Liver (tissue), 9 donors: Measurements from ENCODE around the gene TEX19. TPM values are rescaled to one million over a fixed set of nuclear protein-coding genes. Genes with fewer than 3 reads are reported as not detected.

Experiments used
- DNase-seq: peaks from one replicate; pipeline ENCODE4 v3.0.0-alpha.2; 2017; ENCODE audit warnings: low spot score
- H3K27ac ChIP-seq, 2 donors: one replicate each; pipeline ENCODE4 v1.7.0; 2013; ENCODE audit warnings: inconsistent platforms in 2 of 2, low read length in 2 of 2, control low read depth in 1 of 2, low read depth in 1 of 2, mild to moderate bottlenecking in 1 of 2
- H3K27me3 ChIP-seq, 4 donors: one replicate each; pipeline versions ENCODE4 v1.6.1 to v1.7.0; 2013; ENCODE audit warnings: low read length in 3 of 4, inconsistent platforms in 1 of 4, mild to moderate bottlenecking in 1 of 4, moderate library complexity in 1 of 4; ENCODE audit not compliant: control insufficient read depth in 4 of 4, insufficient read depth in 4 of 4
- H3K36me3 ChIP-seq, 4 donors: one replicate each; pipeline versions ENCODE4 v1.6.1 to v1.7.0; 2013; ENCODE audit warnings: low read length in 3 of 4, mild to moderate bottlenecking in 3 of 4, low read depth in 1 of 4, moderate library complexity in 1 of 4; ENCODE audit not compliant: control insufficient read depth in 4 of 4, insufficient read depth in 3 of 4
- H3K4me1 ChIP-seq, 4 donors: one replicate each; pipeline versions ENCODE4 v1.6.1 to v1.7.0; 2013; ENCODE audit warnings: low read length in 3 of 4, mild to moderate bottlenecking in 3 of 4, moderate library complexity in 1 of 4; ENCODE audit not compliant: control insufficient read depth in 4 of 4, insufficient read depth in 4 of 4
- H3K4me3 ChIP-seq, 3 donors: one replicate each; pipeline versions ENCODE4 v1.6.1 to v1.7.0; 2013; ENCODE audit warnings: low read length in 3 of 3, control low read depth in 1 of 3, low read depth in 1 of 3, mild to moderate bottlenecking in 1 of 3
- H3K9ac ChIP-seq, 2 donors: one replicate each; pipeline ENCODE4 v1.7.0; 2013; ENCODE audit warnings: low read length in 2 of 2, mild to moderate bottlenecking in 2 of 2, moderate library complexity in 2 of 2, control low read depth in 1 of 2, low read depth in 1 of 2
- H3K9me3 ChIP-seq, 4 donors: one replicate each; pipeline versions ENCODE4 v1.6.1 to v1.7.0; 2013; ENCODE audit warnings: low read length in 3 of 4; ENCODE audit not compliant: control insufficient read depth in 4 of 4
- EGR1 ChIP-seq, 2 donors: IDR thresholded peaks; 2 replicates each; pipeline ENCODE4 v1.6.1; 2016 to 2018; ENCODE audit warnings: antibody characterized with exemption in 2 of 2, low read depth in 2 of 2
- FOXA1 ChIP-seq: IDR thresholded peaks from 2 replicates; pipeline ENCODE4 v1.6.1; 2016; ENCODE audit warnings: antibody characterized with exemption
- FOXA2 ChIP-seq: IDR thresholded peaks from 2 replicates; pipeline ENCODE4 v1.6.1; 2016; ENCODE audit warnings: antibody characterized with exemption
- GABPA ChIP-seq, 2 donors: IDR thresholded peaks in 1 of 2; conservative IDR thresholded peaks in 1 of 2; 2 replicates each; pipeline ENCODE4 v1.6.1; 2016; ENCODE audit warnings: antibody characterized with exemption in 2 of 2, mild to moderate bottlenecking in 1 of 2, moderate library complexity in 1 of 2
- HNF4A ChIP-seq, 2 donors: conservative IDR thresholded peaks; 2 replicates each; pipeline ENCODE4 v1.6.1; 2016; ENCODE audit warnings: antibody characterized with exemption in 2 of 2, mild to moderate bottlenecking in 2 of 2
- HNF4G ChIP-seq: IDR thresholded peaks from 2 replicates; pipeline ENCODE4 v1.6.1; 2016; ENCODE audit warnings: antibody characterized with exemption
- JUND ChIP-seq, 2 donors: IDR thresholded peaks; 2 replicates each; pipeline ENCODE4 v1.6.1; 2016; ENCODE audit warnings: antibody characterized with exemption in 2 of 2
- NR2F2 ChIP-seq: IDR thresholded peaks from 2 replicates; pipeline ENCODE4 v1.6.1; 2016; ENCODE audit warnings: antibody characterized with exemption
- RAD21 ChIP-seq, 2 donors: IDR thresholded peaks; 2 replicates each; pipeline ENCODE4 v1.6.1; 2016; ENCODE audit warnings: antibody characterized with exemption in 2 of 2, mild to moderate bottlenecking in 2 of 2
- RXRA ChIP-seq, 2 donors: IDR thresholded peaks; 2 replicates each; pipeline ENCODE4 v1.6.1; 2017 to 2018; ENCODE audit warnings: antibody characterized with exemption in 2 of 2, mild to moderate bottlenecking in 1 of 2
- SP1 ChIP-seq: IDR thresholded peaks from 2 replicates; pipeline ENCODE4 v1.6.1; 2018; ENCODE audit warnings: antibody characterized with exemption, mild to moderate bottlenecking
- TAF1 ChIP-seq: conservative IDR thresholded peaks from 2 replicates; pipeline ENCODE4 v1.6.1; 2016; ENCODE audit warnings: antibody characterized with exemption, mild to moderate bottlenecking
- YY1 ChIP-seq: IDR thresholded peaks from 2 replicates; pipeline ENCODE4 v1.6.1; 2016; ENCODE audit warnings: antibody characterized with exemption, mild to moderate bottlenecking
- WGBS: extraction: QIAGEN DNeasy Blood & Tissue Kit; methylation state at CpG from one replicate; pipeline ENCODE4 v1.1.7; 2013; 5-methylcytosine and 5-hydroxymethylcytosine counted together
- polyA plus RNA-seq, 2 donors: library from polyadenylated mRNA; stranded (reverse) in 1 of 2; unstranded in 1 of 2; fragments of 200-250 nt in 1 of 2; fragments of >200 nt in 1 of 2; fragmentation: Nextera tagmentation in 1 of 2; extraction: Ambion mirVana in 1 of 2; gene quantifications; one replicate each; pipeline versions ENCODE4 v1.2.1 to v1.2.3, GENCODE V29; 2013 to 2015
- total RNA-seq, 2 donors: library from RNA; depleted of rRNA; stranded (reverse); fragments of >200 nt; gene quantifications; one replicate each; pipeline ENCODE4 v1.2.3, GENCODE V29; 2014
- TF ChIP-seq, protein P1 (sequence below): IDR thresholded peaks from 2 replicates; pipeline ENCODE4 v1.6.1; 2016; ENCODE audit warnings: antibody characterized with exemption
- TF ChIP-seq, protein P2 (sequence below): IDR thresholded peaks from 2 replicates; pipeline ENCODE4 v1.6.1; 2016; ENCODE audit warnings: antibody characterized with exemption, mild to moderate bottlenecking
- TF ChIP-seq, protein P3 (sequence below): fragments of 150-350 bp; IDR thresholded peaks from 2 replicates; pipeline ENCODE4 v1.5.1; 2017; ENCODE audit warnings: improper control_type of control experiment, low read depth, low read length; ENCODE audit not compliant: missing input control
- TF ChIP-seq, protein P4 (sequence below): IDR thresholded peaks from 2 replicates; pipeline ENCODE4 v1.6.1; 2016; ENCODE audit warnings: antibody characterized with exemption
- TF ChIP-seq, protein P5 (sequence below): IDR thresholded peaks from 2 replicates; pipeline ENCODE4 v1.6.1; 2016; ENCODE audit warnings: antibody characterized with exemption
- donor health status: healthy.
- donor health status: healthy.
- donor health status: healthy.
- donor health status: healthy.
- donor health status: healthy.

Gene TEX19
- total and polyA plus RNA-seq, 4 donors: 0.14 TPM; not detected in 3

DNA sequence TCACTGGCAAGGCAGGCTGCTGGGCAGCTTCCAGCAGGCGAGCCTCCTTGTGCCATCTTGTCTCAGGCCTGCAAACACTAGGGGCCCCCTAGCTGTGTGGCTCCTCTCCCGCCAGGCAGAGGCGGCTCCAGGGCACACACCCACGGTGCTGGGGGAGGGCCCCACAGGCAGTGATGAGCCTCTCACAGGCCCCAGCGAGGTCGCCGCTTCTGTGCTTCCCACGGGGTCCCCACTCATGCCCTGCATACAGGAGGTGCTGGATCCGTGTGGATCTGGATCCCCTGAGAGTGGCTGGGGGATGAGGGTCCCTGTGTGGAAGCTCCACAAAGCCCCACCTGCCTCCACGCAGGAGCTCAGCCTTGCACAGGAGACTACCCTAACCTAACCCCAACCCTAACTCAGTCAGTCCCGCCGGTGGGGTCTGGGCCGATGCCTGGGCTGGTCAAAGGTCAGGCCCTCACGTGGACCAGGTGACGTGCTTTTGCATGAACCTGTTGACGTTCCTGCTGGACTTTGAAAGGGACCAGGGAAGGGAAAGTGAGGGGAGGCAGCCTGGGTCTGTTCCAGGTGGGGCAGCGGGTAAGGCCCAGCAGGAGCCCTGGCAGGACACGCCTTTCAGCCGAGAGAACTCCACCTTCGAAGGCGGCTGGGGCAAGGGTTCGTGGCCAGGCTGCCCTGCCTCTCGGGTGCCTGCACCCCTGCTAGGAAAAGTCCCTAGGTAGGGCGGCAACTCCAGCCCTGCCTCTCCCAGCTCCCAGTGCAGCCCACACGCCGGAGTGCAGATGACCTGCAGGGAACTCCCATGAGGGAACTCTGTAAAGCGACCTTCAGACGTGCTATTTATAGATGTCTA lies 30.7 kb upstream of the TEX19 start:
- Histone ChIP-seq H3K36me3 (no peaks in the 10 kb centered on the region), H3K9ac (peak overlapping the region in 1 of 2 donors; percentile 60), H3K4me3 (peak overlapping the region in 1 of 3 donors; percentile 5), H3K27ac (peak overlapping the region; percentile 70 to 89), H3K27me3 (no peaks in the 10 kb centered on the region), H3K9me3 (no peaks in the 10 kb centered on the region), H3K4me1 (peaks cover 21 to 66% (median 45%) of the 10 kb centered on the region in 4 donors)
- WGBS: 28% methylated on average over 28 of the region's 28 CpGs
- peak; percentile 61 for TF ChIP-seq FOXA1
- peak in 1 of 2 donors; percentile 87 for TF ChIP-seq JUND (IDR thresholded peaks at IDR 0.05)
- no peak for TF ChIP-seq GABPA (IDR thresholded peaks at IDR 0.05 in 1 of 2, conservative IDR thresholded peaks at IDR 0.05 in 1 of 2)
- peak; percentile 82 for TF ChIP-seq FOXA2
- TF ChIP-seq, protein P1, sequence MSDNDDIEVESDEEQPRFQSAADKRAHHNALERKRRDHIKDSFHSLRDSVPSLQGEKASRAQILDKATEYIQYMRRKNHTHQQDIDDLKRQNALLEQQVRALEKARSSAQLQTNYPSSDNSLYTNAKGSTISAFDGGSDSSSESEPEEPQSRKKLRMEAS: no peak
- TF ChIP-seq, protein P2, sequence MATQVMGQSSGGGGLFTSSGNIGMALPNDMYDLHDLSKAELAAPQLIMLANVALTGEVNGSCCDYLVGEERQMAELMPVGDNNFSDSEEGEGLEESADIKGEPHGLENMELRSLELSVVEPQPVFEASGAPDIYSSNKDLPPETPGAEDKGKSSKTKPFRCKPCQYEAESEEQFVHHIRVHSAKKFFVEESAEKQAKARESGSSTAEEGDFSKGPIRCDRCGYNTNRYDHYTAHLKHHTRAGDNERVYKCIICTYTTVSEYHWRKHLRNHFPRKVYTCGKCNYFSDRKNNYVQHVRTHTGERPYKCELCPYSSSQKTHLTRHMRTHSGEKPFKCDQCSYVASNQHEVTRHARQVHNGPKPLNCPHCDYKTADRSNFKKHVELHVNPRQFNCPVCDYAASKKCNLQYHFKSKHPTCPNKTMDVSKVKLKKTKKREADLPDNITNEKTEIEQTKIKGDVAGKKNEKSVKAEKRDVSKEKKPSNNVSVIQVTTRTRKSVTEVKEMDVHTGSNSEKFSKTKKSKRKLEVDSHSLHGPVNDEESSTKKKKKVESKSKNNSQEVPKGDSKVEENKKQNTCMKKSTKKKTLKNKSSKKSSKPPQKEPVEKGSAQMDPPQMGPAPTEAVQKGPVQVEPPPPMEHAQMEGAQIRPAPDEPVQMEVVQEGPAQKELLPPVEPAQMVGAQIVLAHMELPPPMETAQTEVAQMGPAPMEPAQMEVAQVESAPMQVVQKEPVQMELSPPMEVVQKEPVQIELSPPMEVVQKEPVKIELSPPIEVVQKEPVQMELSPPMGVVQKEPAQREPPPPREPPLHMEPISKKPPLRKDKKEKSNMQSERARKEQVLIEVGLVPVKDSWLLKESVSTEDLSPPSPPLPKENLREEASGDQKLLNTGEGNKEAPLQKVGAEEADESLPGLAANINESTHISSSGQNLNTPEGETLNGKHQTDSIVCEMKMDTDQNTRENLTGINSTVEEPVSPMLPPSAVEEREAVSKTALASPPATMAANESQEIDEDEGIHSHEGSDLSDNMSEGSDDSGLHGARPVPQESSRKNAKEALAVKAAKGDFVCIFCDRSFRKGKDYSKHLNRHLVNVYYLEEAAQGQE: peak; percentile 81
- TF ChIP-seq, protein P3, sequence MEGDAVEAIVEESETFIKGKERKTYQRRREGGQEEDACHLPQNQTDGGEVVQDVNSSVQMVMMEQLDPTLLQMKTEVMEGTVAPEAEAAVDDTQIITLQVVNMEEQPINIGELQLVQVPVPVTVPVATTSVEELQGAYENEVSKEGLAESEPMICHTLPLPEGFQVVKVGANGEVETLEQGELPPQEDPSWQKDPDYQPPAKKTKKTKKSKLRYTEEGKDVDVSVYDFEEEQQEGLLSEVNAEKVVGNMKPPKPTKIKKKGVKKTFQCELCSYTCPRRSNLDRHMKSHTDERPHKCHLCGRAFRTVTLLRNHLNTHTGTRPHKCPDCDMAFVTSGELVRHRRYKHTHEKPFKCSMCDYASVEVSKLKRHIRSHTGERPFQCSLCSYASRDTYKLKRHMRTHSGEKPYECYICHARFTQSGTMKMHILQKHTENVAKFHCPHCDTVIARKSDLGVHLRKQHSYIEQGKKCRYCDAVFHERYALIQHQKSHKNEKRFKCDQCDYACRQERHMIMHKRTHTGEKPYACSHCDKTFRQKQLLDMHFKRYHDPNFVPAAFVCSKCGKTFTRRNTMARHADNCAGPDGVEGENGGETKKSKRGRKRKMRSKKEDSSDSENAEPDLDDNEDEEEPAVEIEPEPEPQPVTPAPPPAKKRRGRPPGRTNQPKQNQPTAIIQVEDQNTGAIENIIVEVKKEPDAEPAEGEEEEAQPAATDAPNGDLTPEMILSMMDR: no peak
- TF ChIP-seq, protein P4, sequence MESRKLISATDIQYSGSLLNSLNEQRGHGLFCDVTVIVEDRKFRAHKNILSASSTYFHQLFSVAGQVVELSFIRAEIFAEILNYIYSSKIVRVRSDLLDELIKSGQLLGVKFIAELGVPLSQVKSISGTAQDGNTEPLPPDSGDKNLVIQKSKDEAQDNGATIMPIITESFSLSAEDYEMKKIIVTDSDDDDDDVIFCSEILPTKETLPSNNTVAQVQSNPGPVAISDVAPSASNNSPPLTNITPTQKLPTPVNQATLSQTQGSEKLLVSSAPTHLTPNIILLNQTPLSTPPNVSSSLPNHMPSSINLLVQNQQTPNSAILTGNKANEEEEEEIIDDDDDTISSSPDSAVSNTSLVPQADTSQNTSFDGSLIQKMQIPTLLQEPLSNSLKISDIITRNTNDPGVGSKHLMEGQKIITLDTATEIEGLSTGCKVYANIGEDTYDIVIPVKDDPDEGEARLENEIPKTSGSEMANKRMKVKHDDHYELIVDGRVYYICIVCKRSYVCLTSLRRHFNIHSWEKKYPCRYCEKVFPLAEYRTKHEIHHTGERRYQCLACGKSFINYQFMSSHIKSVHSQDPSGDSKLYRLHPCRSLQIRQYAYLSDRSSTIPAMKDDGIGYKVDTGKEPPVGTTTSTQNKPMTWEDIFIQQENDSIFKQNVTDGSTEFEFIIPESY: no peak
- TF ChIP-seq TAF1: no peak
- TF ChIP-seq EGR1 (IDR thresholded peaks at IDR 0.05; ENCODE audit: low read depth in 2 of 2): peak in 1 of 2 donors; percentile 90
- TF ChIP-seq RXRA (IDR thresholded peaks at IDR 0.05): peak; percentile 98 to 99
- TF ChIP-seq RAD21 (IDR thresholded peaks at IDR 0.05): peak in 1 of 2 donors; percentile 41
- peak; percentile 92 for TF ChIP-seq NR2F2
- TF ChIP-seq HNF4G: peak; percentile 99
- TF ChIP-seq HNF4A (conservative IDR thresholded peaks at IDR 0.05): peak; percentile 99
- TF ChIP-seq, protein P5, sequence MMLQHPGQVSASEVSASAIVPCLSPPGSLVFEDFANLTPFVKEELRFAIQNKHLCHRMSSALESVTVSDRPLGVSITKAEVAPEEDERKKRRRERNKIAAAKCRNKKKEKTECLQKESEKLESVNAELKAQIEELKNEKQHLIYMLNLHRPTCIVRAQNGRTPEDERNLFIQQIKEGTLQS: no peak
- peak; percentile 100 for TF ChIP-seq SP1
- peak; percentile 62 for TF ChIP-seq YY1
- peak; percentile 82 for DNase-seq
